Measurements from ENCODE around the gene STPG2. TPM values are rescaled to one million over a fixed set of nuclear protein-coding genes. Genes with fewer than 3 reads are reported as not detected.

Gene STPG2
- total RNA-seq, 1 donor from 2014 or later: 0.52 TPM

DNA sequence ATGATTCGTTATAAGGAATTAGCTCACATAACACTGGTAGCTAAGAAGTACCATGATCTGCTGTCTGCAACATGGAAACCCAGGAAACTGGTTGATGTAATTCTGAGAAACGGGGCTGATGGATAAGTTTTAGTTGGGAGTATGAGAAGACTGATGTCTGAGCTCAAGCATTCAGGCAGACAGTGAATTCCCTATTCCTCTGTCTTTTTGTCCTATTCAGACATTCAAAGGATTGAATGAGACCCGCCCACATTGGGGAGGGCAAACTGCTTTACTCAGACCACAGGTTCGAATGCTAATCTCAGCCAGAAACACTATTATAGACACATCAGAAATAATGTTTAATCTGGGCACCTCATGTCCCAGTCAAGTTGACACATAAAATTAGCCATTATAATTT is 515.5 kb downstream of the STPG2 start:
- Histone ChIP-seq H3K9ac (ENCODE audit: low read depth in 1 of 3, low read length in 3 of 3) (no peak overlapping the region), H3K27ac (ENCODE audit: low read depth, low read length) (no peak overlapping the region), H3K36me3 (ENCODE audit: control insufficient read depth in 3 of 3, insufficient read depth in 3 of 3, low read length in 3 of 3) (no peaks in the 10 kb centered on the region), H3K4me3 (ENCODE audit: low read length in 3 of 3) (no peak overlapping the region), H3K9me3 (ENCODE audit: control insufficient read depth in 3 of 3, low read length in 3 of 3) (no peaks in the 10 kb centered on the region), H3K4me1 (ENCODE audit: control insufficient read depth in 3 of 3, insufficient read depth in 3 of 3, low read length in 3 of 3) (no peaks in the 10 kb centered on the region), H3K27me3 (ENCODE audit: control insufficient read depth in 3 of 3, insufficient read depth in 3 of 3, low read length in 3 of 3) (no peaks in the 10 kb centered on the region)

DNA sequence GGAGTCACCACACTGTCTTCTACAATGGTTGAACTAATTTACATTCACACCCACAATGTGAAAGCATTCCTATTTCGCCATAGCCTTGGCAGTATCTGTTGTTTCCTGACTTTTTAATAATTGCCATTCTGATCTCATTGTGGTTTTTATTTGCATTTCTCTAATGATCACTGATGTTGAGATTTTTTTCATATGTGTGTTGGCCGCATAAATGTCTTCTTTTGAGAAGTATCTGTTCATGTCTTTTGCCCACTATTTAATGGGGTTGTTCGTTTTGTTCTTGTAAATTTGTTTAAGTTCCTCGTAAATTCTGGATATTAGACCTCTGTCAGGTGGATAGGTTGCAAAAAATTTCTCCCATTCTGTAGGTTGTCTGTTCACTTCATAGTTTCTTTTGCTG is 519.1 kb downstream of the STPG2 start:
- H3K9ac ChIP-seq (ENCODE audit: low read depth in 1 of 3, low read length in 3 of 3): no peak overlapping the region
- no peaks in the 10 kb centered on the region for H3K27me3 ChIP-seq (ENCODE audit: control insufficient read depth in 3 of 3, insufficient read depth in 3 of 3, low read length in 3 of 3)
- H3K9me3 ChIP-seq (ENCODE audit: control insufficient read depth in 3 of 3, low read length in 3 of 3): no peaks in the 10 kb centered on the region
- no peak overlapping the region for H3K27ac ChIP-seq (ENCODE audit: low read depth, low read length)
- no peak overlapping the region for H3K4me3 ChIP-seq (ENCODE audit: low read length in 3 of 3)
- no peaks in the 10 kb centered on the region for H3K36me3 ChIP-seq (ENCODE audit: control insufficient read depth in 3 of 3, insufficient read depth in 3 of 3, low read length in 3 of 3)
- H3K4me1 ChIP-seq (ENCODE audit: control insufficient read depth in 3 of 3, insufficient read depth in 3 of 3, low read length in 3 of 3): no peaks in the 10 kb centered on the region

DNA sequence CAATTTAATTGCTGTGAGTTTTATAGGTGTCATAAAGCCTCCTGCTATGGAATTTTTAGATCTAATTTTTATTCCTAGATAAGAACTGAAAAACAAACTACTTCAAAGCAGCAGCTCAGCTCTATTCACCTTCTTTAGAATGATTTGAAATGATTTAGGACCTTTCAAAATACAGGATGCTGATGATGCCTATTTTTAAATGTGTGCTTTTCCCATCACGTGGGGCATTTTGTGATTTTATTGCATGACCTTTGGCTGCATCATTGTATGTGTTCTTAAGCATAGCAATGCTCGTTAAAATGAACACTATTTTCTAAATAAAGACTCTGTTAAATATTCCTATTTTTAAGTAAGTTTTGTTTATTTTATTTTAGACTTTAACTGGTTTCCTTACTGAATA is 537.3 kb downstream of the STPG2 start:
- no peaks in the 10 kb centered on the region for H3K4me1 ChIP-seq (ENCODE audit: control insufficient read depth in 3 of 3, insufficient read depth in 3 of 3, low read length in 3 of 3)
- no peak overlapping the region for H3K27ac ChIP-seq (ENCODE audit: low read depth, low read length)
- H3K36me3 ChIP-seq (ENCODE audit: control insufficient read depth in 3 of 3, insufficient read depth in 3 of 3, low read length in 3 of 3): no peaks in the 10 kb centered on the region
- no peak overlapping the region for H3K9ac ChIP-seq (ENCODE audit: low read depth in 1 of 3, low read length in 3 of 3)
- no peak overlapping the region for H3K4me3 ChIP-seq (ENCODE audit: low read length in 3 of 3)
- no peaks in the 10 kb centered on the region for H3K9me3 ChIP-seq (ENCODE audit: control insufficient read depth in 3 of 3, low read length in 3 of 3)
- no peaks in the 10 kb centered on the region for H3K27me3 ChIP-seq (ENCODE audit: control insufficient read depth in 3 of 3, insufficient read depth in 3 of 3, low read length in 3 of 3)

DNA sequence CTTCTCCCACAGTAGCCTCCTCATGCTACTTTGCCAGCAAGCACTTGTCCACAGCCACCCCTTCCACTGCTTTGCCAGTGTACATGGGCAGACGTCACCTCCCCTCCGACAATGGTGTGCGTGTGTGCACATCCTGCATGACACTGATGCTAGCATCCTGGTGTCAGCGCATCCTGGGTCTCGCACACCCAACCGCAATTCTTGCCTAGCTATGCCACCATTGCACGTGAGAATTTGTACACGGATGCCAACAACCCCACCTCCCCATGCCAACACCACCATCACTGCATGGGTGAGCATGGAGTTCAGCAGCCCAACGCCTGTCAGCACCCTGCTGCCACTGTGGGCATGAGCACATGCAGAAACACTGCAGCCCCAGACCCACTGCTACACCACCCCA is 550.0 kb downstream of the STPG2 start:
- no peaks in the 10 kb centered on the region for H3K27me3 ChIP-seq (ENCODE audit: control insufficient read depth in 3 of 3, insufficient read depth in 3 of 3, low read length in 3 of 3)
- peaks cover 0 to 4% (median 4%) of the 10 kb centered on the region in 3 donors for H3K9me3 ChIP-seq (ENCODE audit: control insufficient read depth in 3 of 3, low read length in 3 of 3)
- no peak overlapping the region for H3K27ac ChIP-seq (ENCODE audit: low read depth, low read length)
- no peak overlapping the region for H3K4me3 ChIP-seq (ENCODE audit: low read length in 3 of 3)
- no peaks in the 10 kb centered on the region for H3K4me1 ChIP-seq (ENCODE audit: control insufficient read depth in 3 of 3, insufficient read depth in 3 of 3, low read length in 3 of 3)
- no peaks in the 10 kb centered on the region for H3K36me3 ChIP-seq (ENCODE audit: control insufficient read depth in 3 of 3, insufficient read depth in 3 of 3, low read length in 3 of 3)
- H3K9ac ChIP-seq (ENCODE audit: low read depth in 1 of 3, low read length in 3 of 3): no peak overlapping the region

DNA sequence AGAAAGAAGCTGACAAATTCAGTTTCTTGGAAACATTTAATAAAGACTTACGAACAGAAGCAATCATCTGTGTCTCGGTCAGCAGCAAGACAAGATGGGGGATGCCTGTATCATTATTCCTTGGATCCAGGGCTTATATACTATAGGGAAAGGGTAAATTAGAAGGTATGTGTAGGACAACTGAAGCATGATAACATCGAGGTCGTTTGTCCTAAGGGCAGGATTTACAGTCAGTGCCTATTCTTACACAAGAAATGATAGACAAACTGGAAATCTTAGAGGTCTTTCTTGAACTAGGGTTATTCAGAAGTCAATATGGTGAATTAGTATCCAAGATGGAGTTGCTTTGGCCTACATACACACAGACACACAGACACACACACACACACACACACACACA is 553.0 kb downstream of the STPG2 start:
- no peaks in the 10 kb centered on the region for H3K27me3 ChIP-seq (ENCODE audit: control insufficient read depth in 3 of 3, insufficient read depth in 3 of 3, low read length in 3 of 3)
- peaks cover 0 to 4% (median 4%) of the 10 kb centered on the region in 3 donors for H3K9me3 ChIP-seq (ENCODE audit: control insufficient read depth in 3 of 3, low read length in 3 of 3)

DNA sequence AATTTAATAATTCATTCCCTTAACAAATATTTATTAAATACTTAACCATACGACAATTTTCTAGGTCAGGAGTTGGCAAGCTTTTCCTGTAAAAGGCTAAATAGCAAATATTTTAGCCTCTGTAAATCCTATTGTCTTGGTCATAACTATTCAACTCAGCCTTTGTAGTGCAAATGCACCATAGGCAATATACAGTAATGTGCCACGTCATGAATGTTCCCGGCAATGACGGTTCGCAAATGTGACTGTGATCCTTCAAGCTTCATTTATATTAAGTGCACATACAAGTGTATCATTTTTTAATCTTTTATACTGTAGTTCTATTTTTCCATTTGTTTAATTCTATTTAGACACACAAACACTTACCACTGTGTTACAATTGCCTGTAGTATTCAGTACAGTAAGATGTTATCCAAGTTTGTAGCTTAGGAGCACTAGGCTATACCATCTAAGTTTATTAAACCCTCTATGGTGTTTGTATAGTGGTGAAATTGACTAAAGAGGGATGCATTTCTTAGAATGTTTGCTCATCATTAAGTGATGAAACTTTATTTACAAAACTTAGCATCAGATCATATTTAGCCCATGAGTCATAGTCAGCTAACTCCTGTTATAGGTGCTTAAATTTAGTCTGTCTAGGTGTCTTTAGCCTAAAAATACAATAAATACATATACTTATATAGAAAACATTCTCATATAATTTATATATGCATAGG is 553.6 kb downstream of the STPG2 start:
- H3K36me3 ChIP-seq (ENCODE audit: control insufficient read depth in 3 of 3, insufficient read depth in 3 of 3, low read length in 3 of 3): no peaks in the 10 kb centered on the region
- H3K4me3 ChIP-seq (ENCODE audit: low read length in 3 of 3): no peak overlapping the region
- no peak overlapping the region for H3K9ac ChIP-seq (ENCODE audit: low read depth in 1 of 3, low read length in 3 of 3)
- no peak overlapping the region for H3K27ac ChIP-seq (ENCODE audit: low read depth, low read length)
- H3K9me3 ChIP-seq (ENCODE audit: control insufficient read depth in 3 of 3, low read length in 3 of 3): peaks cover 0 to 4% (median 4%) of the 10 kb centered on the region in 3 donors
- H3K27me3 ChIP-seq (ENCODE audit: control insufficient read depth in 3 of 3, insufficient read depth in 3 of 3, low read length in 3 of 3): no peaks in the 10 kb centered on the region
- H3K4me1 ChIP-seq (ENCODE audit: control insufficient read depth in 3 of 3, insufficient read depth in 3 of 3, low read length in 3 of 3): no peaks in the 10 kb centered on the region

More for the DNA sequence above, 553.0 kb downstream of the STPG2 start:
- Histone ChIP-seq H3K4me1 (ENCODE audit: control insufficient read depth in 3 of 3, insufficient read depth in 3 of 3, low read length in 3 of 3) (no peaks in the 10 kb centered on the region), H3K4me3 (ENCODE audit: low read length in 3 of 3) (no peak overlapping the region), H3K9ac (ENCODE audit: low read depth in 1 of 3, low read length in 3 of 3) (no peak overlapping the region), H3K27ac (ENCODE audit: low read depth, low read length) (no peak overlapping the region), H3K36me3 (ENCODE audit: control insufficient read depth in 3 of 3, insufficient read depth in 3 of 3, low read length in 3 of 3) (no peaks in the 10 kb centered on the region)

DNA sequence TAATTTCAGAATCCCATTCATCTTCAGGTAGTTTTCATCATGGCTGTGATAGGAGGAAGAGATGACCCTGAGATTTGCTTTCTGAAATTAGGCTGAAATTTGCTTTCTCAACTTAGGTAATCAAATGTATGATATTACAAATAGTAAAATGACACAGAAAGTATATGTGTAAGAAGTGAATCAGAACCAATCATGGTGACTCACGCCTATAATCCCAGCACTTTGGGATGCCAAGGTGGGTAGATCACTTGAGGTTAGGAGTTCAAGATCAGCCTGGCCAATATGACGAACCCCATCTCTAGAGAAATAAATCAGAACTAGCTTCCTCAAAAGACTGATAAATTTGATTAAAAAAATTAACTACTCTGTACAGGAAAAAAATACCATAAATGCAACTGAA is 555.4 kb downstream of the STPG2 start:
- H3K27me3 ChIP-seq (ENCODE audit: control insufficient read depth in 3 of 3, insufficient read depth in 3 of 3, low read length in 3 of 3): no peaks in the 10 kb centered on the region
- no peak overlapping the region for H3K27ac ChIP-seq (ENCODE audit: low read depth, low read length)
- no peak overlapping the region for H3K4me3 ChIP-seq (ENCODE audit: low read length in 3 of 3)
- H3K9me3 ChIP-seq (ENCODE audit: control insufficient read depth in 3 of 3, low read length in 3 of 3): no peaks in the 10 kb centered on the region
- H3K36me3 ChIP-seq (ENCODE audit: control insufficient read depth in 3 of 3, insufficient read depth in 3 of 3, low read length in 3 of 3): no peaks in the 10 kb centered on the region
- no peaks in the 10 kb centered on the region for H3K4me1 ChIP-seq (ENCODE audit: control insufficient read depth in 3 of 3, insufficient read depth in 3 of 3, low read length in 3 of 3)
- H3K9ac ChIP-seq (ENCODE audit: low read depth in 1 of 3, low read length in 3 of 3): no peak overlapping the region

DNA sequence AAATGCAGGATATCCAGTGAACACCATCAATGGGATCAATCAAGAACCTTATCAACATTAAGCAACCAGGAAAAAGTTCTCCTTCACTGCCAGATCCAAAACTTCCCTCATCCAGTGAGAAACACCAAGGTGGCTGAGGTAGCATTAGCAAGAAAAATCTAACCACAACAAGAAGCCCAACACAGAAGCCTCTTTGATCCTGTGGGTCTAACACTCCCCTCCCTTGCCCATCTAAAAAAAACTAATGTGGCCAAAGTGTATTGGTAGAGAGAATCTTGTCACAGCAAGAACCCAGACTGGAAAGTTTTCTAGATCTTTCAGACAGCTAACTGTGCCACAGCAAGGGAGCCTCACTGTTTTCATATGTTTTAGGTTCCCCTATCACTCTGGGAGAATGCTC is 558.0 kb downstream of the STPG2 start:
- Histone ChIP-seq H3K36me3 (ENCODE audit: control insufficient read depth in 3 of 3, insufficient read depth in 3 of 3, low read length in 3 of 3) (no peaks in the 10 kb centered on the region), H3K4me3 (ENCODE audit: low read length in 3 of 3) (no peak overlapping the region), H3K27me3 (ENCODE audit: control insufficient read depth in 3 of 3, insufficient read depth in 3 of 3, low read length in 3 of 3) (no peaks in the 10 kb centered on the region), H3K9ac (ENCODE audit: low read depth in 1 of 3, low read length in 3 of 3) (no peak overlapping the region), H3K27ac (ENCODE audit: low read depth, low read length) (no peak overlapping the region), H3K9me3 (ENCODE audit: control insufficient read depth in 3 of 3, low read length in 3 of 3) (no peaks in the 10 kb centered on the region), H3K4me1 (ENCODE audit: control insufficient read depth in 3 of 3, insufficient read depth in 3 of 3, low read length in 3 of 3) (no peaks in the 10 kb centered on the region)

DNA sequence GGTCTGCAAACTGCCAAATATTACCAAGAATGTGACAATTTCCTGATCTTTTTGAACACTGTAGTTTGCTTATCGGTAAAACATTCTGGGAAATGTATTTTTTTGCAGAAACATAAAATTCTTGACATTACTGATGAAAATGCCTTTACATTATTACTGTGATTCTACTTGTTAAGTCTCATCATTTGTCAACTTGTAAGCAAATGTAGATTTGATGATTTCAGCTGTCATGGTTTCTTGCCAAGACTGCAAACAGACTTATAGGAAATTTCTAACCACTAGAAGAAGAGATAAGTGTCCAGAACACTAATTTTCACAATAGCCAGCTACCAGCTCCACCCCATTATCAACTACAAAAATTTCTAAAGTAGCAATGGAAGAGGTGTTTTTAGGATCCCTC is 560.4 kb downstream of the STPG2 start:
- H3K4me1 ChIP-seq (ENCODE audit: control insufficient read depth in 3 of 3, insufficient read depth in 3 of 3, low read length in 3 of 3): no peaks in the 10 kb centered on the region
- H3K36me3 ChIP-seq (ENCODE audit: control insufficient read depth in 3 of 3, insufficient read depth in 3 of 3, low read length in 3 of 3): no peaks in the 10 kb centered on the region
- H3K27me3 ChIP-seq (ENCODE audit: control insufficient read depth in 3 of 3, insufficient read depth in 3 of 3, low read length in 3 of 3): no peaks in the 10 kb centered on the region
- H3K4me3 ChIP-seq (ENCODE audit: low read length in 3 of 3): no peak overlapping the region
- no peak overlapping the region for H3K9ac ChIP-seq (ENCODE audit: low read depth in 1 of 3, low read length in 3 of 3)
- no peak overlapping the region for H3K27ac ChIP-seq (ENCODE audit: low read depth, low read length)
- H3K9me3 ChIP-seq (ENCODE audit: control insufficient read depth in 3 of 3, low read length in 3 of 3): no peaks in the 10 kb centered on the region

DNA sequence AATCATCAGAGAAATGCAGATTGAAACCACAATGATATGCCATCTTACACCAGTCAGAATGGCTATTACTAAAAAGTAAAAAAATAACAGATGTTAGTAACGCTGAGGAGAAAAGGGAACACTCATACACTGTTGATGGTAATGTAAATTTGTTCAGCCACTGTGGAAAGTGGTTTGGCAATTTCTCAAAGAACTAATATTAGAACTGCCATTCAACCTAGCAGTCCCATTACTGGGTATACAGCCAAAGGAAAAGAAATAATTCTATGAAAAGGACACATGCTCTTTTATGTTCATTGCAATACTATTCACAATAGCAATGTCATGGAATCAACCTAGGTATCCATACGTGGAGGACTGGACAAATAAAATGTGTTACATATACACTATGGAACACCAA is 566.3 kb downstream of the STPG2 start:
- Histone ChIP-seq H3K36me3 (ENCODE audit: control insufficient read depth in 3 of 3, insufficient read depth in 3 of 3, low read length in 3 of 3) (no peaks in the 10 kb centered on the region), H3K27ac (ENCODE audit: low read depth, low read length) (no peak overlapping the region), H3K27me3 (ENCODE audit: control insufficient read depth in 3 of 3, insufficient read depth in 3 of 3, low read length in 3 of 3) (no peaks in the 10 kb centered on the region), H3K4me3 (ENCODE audit: low read length in 3 of 3) (no peak overlapping the region), H3K9ac (ENCODE audit: low read depth in 1 of 3, low read length in 3 of 3) (no peak overlapping the region), H3K9me3 (ENCODE audit: control insufficient read depth in 3 of 3, low read length in 3 of 3) (no peaks in the 10 kb centered on the region), H3K4me1 (ENCODE audit: control insufficient read depth in 3 of 3, insufficient read depth in 3 of 3, low read length in 3 of 3) (no peaks in the 10 kb centered on the region)
